DMS114 treated with DMSO at 0.1 percent for 48 hours (cell line): ENCODE measurements around the gene FAN1.
A peak's percentile ranks its signal among the peaks of the same experiment; 100 is the strongest.

Experiments used
- DNase-seq: peaks from one replicate; lab custom pipeline; 2025; ENCODE audit not compliant: unreplicated experiment; lab: John Stamatoyannopoulos, UW

The FAN1 gene

DNA sequence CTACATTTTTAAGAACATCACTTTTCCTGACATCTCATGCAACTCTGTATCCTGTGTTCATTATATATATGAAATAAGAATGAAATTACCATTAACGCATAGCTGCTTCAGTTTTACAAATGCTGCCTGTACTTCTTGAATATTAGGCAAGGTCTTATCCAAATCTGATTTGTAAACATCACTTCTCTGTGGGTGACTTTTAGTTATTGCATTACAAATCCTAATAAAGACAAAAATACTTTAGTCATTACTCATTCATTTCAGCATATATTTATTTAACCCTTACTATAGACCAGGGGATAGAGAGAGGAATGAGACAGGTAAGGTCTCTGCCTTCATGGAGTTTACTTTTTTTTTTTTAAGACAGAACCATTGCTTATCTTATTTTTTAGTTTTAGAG lies 51.0 kb downstream of the FAN1 start:
- no peak for DNase-seq

- DNase-seq = no peak
These were observed 52.8 kb downstream of the FAN1 start for GRCh38 chr15:30956216-30957124.

DNA sequence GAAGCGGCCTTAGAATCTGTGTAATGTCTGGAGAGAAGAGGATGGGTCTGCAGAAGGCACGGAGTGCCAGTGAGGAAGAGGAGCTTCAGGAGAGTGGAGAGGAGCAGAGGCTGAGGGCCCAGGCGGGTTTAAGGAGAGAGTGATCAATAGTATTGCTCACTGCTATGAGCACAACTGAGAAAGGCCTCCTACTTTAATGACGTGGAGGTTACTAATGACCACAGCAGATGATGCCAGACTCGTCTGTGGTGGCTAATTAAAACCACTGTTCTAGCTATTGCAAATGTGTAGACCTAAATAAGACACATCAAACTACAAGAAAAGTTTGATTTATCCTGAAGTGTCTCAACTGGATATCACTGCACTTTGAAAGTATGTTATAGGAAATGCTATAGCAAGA lies 54.5 kb downstream of the FAN1 start:
- no peak for DNase-seq

DNA sequence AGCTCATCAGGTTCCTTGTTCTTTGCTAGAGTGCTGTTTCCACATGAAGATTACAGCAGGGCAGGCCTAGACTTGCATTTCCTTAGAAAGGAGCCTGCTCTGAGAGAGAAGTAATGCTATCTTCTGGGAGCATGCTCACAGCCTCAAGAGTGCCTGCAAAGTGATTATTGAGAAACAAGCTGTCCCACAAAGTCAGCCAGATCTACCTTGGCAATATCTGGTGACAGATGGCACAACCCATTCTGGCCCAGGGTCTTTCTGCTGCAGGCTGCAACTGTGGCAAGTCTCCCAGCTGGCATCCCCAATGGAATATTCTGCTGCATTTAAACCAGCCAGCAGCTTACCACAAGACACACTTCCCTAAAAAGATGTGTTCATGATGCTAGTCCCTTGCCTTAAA lies 58.4 kb downstream of the FAN1 start:
- no peak for DNase-seq

DNA sequence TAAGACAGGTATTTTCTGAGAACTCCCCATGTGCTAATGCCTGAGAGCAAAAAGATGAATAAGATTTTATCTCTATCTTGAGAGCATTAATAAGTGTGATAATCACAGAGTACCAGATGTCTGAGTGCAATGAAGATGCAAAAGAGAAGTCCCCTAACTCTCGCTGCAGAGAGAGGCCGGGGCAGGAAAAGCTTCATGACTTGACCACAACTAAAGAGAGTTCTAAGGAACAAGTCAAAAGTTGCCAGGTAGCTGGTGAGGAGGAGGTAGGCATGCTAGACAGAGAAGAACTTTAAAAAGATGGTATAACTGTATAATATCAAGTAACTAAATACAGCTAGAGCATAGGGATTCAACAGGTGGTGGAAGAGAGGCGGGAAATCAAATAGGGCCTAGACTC lies 58.9 kb downstream of the FAN1 start:
- no peak for DNase-seq

DNA sequence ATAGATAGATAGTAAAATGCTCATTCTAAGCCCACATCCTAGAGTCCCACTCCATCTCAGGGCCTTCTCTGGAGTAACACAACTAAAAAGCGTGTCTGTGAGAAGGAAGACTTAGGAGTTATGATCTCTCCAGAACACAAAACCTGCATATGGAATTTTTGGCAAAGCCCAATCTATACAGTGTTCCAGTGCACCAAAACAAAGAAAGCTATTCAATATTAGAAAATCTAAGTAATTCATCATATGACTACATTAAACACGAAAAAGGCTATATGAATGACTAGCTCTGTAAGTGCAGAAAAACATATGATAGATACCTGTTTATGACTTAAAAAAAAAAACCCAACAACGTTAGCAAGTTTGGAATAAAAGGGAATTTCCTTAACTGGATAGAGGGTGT lies 60.0 kb downstream of the FAN1 start:
- no peak for DNase-seq

- DNase-seq = no peak
These were observed 66.0 kb downstream of the FAN1 start for GRCh38 chr15:30969724-30970123.

DNA sequence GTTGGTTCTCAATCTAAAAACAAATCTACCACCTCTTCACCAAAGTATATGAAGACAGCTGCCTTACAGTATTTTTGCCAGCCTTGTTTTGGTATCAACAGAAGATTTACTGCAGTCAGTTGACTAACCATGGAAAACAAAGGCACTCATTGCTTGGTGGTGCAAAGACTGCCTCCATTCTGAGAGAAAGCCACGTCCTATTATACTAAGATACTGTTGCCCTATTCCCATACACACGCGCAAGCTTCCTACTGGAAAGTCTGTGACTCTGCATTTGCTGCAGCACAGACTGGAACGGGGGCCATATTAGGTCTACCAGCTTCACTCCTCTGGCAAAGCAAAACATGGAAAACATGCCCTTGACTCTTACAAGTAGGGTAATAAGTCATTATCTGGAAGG lies 69.7 kb downstream of the FAN1 start:
- no peak for DNase-seq

DNA sequence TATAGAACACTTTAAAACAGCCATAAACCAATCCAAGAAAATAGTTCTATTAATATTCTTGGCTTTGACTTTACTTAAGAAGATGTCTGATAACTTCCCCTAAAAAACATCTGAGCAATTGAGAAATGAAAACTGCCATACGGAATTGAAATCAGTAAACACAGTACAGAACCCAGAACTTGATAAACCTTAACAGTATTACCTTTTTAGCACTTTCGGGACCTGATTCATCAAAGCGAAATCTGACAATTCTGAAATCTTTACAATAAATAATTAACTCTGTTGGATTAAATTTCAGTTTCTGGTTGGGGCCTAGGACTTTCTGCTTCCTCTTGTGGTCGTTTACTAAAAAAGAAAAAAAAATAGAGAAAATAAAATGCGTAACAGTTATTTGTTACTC lies 70.4 kb downstream of the FAN1 start:
- no peak for DNase-seq

DNA sequence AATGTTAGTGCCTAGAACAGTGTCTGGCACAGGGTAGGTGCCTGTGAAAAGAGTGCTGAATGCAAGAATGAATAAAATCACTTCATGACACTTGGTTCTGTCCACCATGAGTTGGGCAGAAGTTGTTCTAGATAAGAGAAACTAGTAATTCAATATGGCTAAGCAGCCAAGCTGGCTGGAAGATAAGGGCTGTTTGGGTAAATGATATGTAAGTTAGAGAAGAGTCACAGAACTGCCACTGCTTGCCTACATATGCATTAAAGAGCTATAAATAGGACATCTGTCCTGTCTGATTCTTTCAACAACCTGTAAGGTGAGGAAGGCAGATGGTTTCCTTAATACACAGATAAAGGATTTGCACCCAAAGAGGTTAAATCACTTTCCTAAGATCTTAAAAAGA lies 74.6 kb downstream of the FAN1 start:
- no peak for DNase-seq

DNA sequence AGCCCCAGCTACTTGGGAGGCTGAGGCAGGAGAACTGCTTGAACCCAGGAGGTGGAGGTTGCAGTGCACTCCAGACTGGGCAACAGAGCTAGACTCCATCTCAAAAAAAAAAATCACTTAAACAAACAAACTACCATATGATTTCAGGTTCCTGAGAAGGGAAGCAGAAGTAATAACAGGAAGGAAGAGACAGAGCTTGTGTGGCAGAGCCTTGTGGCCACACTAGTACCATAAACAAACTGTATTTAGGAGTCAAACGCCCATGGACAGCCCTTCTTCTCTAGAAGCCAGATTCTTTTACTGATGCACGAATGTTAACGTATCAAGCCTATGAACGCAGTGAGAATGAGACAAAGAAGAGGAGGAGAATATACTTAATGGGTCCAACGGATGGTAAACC lies 75.7 kb downstream of the FAN1 start:
- no peak for DNase-seq

DNA sequence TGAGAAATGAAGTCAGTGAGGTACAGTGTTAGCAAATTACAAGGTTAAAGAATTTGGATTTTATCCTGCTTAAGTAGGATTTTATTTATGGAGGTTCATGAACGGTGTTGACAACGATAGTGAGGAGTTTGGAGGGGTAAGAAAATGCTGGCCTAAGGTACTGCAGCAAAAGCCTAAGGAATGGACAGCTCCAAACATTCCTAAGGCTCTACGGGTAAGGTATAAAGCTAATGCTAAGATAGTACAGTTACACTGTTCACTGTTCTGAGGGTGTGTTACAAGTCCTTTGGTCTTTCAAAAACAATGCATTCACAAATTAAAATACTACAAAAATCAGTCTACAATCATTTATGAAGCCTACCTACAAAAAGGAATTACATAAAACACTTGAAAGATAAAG lies 80.4 kb downstream of the FAN1 start:
- no peak for DNase-seq

- no peak for DNase-seq
These were observed 80.8 kb downstream of the FAN1 start for GRCh38 chr15:30984542-30984941.

DNA sequence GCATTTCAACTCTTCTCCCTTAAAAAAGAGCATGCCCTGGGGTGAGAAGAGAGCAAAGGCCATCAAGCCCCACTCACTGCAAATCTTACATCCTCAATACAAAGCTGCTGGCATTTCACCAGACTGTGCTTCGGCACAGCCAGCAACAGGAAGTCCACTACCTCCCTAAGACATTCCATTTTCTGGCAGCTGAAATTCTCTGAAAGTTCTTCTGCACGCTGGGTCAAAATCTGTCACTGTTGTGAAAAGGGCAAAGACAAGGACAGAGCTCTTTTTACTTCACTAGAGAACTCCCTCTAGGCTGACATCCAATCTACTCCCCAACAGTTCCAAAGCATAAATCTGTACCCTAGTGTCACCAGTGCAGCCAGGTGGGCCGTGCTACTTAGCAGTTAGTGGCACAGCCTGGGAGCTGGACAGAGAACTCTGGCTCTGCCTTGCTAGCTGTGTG lies 81.4 kb downstream of the FAN1 start:
- DNase-seq = no peak

GRCh38 chr15:30990036-30990435 lies 86.3 kb downstream of the FAN1 start:
- DNase-seq = peak; percentile 20

DNA sequence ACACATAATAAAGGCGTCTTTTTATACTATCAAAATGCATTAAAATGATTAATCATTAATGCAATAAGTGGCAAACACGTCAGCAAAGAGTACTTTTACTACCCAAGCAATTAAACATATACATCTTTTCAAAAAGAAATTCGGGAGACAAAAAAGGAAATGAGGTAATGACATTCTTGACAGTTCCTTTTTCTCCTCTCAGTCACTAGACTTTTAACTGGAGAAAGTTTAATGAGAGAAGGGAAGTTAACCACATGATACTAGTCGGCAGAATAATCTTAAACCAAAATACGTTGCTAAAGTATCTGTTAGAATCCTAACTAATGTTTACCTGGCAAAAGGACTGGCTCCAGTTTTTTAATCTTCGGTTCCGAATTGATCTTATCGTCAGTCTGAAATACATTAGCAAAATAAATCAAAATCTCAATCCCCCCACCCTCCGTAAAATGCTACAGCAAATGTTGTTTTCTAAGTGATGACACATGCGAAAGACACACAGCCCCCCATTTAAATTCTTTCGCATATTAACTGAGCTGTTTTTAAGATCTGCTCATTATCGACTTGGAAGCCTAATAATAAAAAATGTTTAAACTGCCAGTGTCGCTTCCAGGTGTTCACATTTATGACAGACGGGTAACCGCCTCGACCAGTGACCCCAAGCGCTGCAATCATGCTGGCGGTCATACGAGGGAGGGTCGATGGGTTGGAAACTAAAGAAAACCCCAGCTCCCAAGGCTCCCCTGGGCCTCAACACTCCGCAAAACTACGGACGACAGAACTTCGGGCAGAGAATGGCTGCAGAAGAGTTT lies 86.9 kb downstream of the FAN1 start:
- no peak for DNase-seq

DNA sequence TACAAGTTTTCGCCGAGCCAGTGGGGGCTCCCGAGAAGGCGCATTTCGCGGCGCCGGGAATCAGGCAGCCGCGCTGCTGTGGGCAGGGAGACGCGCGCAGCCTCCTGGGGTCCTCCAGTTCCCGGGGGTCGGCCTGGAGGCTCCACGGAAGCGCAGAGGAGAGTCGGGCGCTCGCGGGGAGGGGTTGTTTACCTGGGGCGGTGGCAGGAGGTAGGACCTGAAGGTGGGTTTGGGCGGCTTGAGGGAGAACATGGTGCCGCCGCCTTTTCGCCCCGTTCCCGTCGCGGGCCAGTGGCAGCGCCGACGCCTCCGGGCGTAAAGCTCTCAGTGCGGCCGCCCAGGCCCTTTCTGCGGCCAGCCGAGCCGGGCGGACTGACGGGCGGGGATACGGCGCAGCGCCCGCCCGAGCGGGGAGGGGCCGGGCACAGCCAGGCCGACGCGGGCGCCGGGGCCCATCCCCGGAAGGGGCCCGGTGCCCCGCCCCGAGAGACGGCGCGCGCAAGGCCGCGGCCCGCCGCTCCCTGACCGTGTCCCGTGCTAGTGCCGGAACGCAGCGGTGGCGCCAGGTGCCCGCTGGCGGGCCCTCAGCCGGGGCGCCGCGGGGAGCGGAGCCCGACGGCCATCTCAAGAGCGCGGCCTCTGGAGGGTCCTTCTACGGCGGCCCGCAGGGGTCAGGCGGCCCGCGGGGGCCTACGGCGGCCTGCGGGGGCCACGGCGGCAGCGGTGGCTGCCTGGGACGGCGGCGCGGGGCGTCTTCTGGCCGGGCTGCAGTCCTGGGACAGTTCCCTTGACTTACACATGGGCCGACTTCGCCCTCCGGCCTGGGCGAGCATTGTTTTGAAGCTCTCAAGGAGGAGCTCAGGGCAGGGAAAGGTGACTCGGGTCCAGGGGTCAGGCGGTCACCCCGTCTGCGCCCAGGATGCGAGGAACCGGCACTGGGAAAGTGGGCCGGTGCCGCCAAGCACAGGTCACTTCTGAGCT lies 87.8 kb downstream of the FAN1 start, which contains the start of gene MTMR10:
Gene MTMR10 (minus strand): TSS at position 374 of the 981 bp plus-strand sequence. CDS start 122 bp downstream, at position 252.
- DNase-seq = peak; percentile 33

GRCh38 chr15:30992249-30992864 lies 88.6 kb downstream of the FAN1 start:
- DNase-seq = no peak
